H1 (cell line): ENCODE results near the gene LEO1. TPM values are rescaled to one million over a fixed set of nuclear protein-coding genes. Genes with fewer than 3 reads are reported as not detected.

ENCODE experiments used
- ATF3 ChIP-seq: IDR thresholded peaks from 2 replicates; pipeline ENCODE4 v1.6.1; 2011; ENCODE audit warnings: low read depth, mild to moderate bottlenecking, low read length; ENCODE audit not compliant: insufficient read depth
- POLR2A ChIP-seq, 2 experiments: IDR thresholded peaks; 1 replicate in 1 of 2; 2 replicates in 1 of 2; pipeline ENCODE4 v1.6.1; 2011; ENCODE audit warnings: low read depth in 2 of 2, low read length in 2 of 2, mild to moderate bottlenecking in 2 of 2; ENCODE audit errors: control extremely low read depth in 1 of 2
- polyA plus RNA-seq, 7 experiments: library from polyadenylated mRNA; depleted of rRNA in 3 of 7; stranded (reverse) in 5 of 7; unstranded in 2 of 7; fragments of >200 nt in 5 of 7; fragments of 200-250 nt in 2 of 7; gene quantifications; 1 replicate in 5 of 7; 2 replicates in 1 of 7; 4 replicates in 1 of 7; pipeline versions ENCODE4 v1.2.1 to v1.2.3, GENCODE V29; 2011 to 2013; ENCODE audit warnings: missing spikeins in 2 of 7, mixed read lengths in 2 of 7
- total RNA-seq: library from RNA; stranded (reverse); fragmentation: NEBNext Ultra II Directional; extraction: Animal tissue kit (Norgen Biotek cat#: 25700); gene quantifications from 2 replicates; pipeline ENCODE4 v1.2.1, GENCODE V29; 2021

Gene LEO1
- total and polyA plus RNA-seq, 2 of the 8 experiments (the other 6 are each of a cell fraction or from before 2014, with no cell fraction given): 1.6 to 27.4 TPM

GRCh38 chr15:51965691-51966090 is 5.9 kb downstream of the LEO1 start (continued):
- no peak for TF ChIP-seq POLR2A (IDR thresholded peaks at IDR 0.05; ENCODE audit: control extremely low read depth in 1 of 2, low read depth in 2 of 2, low read length in 2 of 2)
- TF ChIP-seq ATF3: no peak
